PC-9 (cell line): Measurements from ENCODE around the gene METAP1. TPM values are rescaled to one million over a fixed set of nuclear protein-coding genes. Genes with fewer than 3 reads are reported as not detected.

Experiments used
- BruUV-seq: library from RNA; stranded (reverse); fragments of 400-500 nt; replicated peaks from 2 replicates; lab custom pipeline; 2021; lab: Mats Ljungman, UMichigan
- CTCF ChIA-PET: fragments of 300-600 bp; sonication (Branson Sonifier 250); formaldehyde crosslinking; loops from one replicate; lab custom pipeline; 2022; ENCODE audit warnings: antibody characterized with exemption; lab: Charles Lee
- POLR2A ChIA-PET: fragments of 300-600 bp; sonication (Branson Sonifier 250); formaldehyde crosslinking; loops from one replicate; lab custom pipeline; 2022; ENCODE audit warnings: antibody characterized with exemption; ENCODE audit not compliant: unreplicated experiment; lab: Charles Lee
- DNase-seq, 2 experiments: peaks; one replicate each; pipeline versions ENCODE4 v3.0.0 to v3.0.0-alpha.2; 2015 to 2022; ENCODE audit warnings: mixed read lengths in 1 of 2
- H2AFZ ChIP-seq: fragments of 200-600 bp; sonication (generic); 2 replicates; pipeline ENCODE4 v1.8.1; 2017; ENCODE audit warnings: antibody characterized with exemption
- H3F3A ChIP-seq: fragments of 200-600 bp; sonication (generic); 2 replicates; pipeline ENCODE4 v1.8.1; 2017; ENCODE audit warnings: antibody characterized with exemption, mild to moderate bottlenecking, low read depth; ENCODE audit not compliant: insufficient read depth
- H3K27ac ChIP-seq: fragments of 200-600 bp; sonication (generic); 2 replicates; pipeline ENCODE4 v1.6.1; 2016; ENCODE audit warnings: mixed run types
- H3K27me3 ChIP-seq: fragments of 200-600 bp; sonication (generic); 2 replicates; pipeline ENCODE4 v1.6.1; 2016; ENCODE audit warnings: low read depth, mixed run types; ENCODE audit not compliant: insufficient read depth
- H3K36me3 ChIP-seq: fragments of 200-600 bp; sonication (generic); 2 replicates; pipeline ENCODE4 v1.6.1; 2016; ENCODE audit warnings: low read depth, mixed run types
- H3K4me1 ChIP-seq: fragments of 200-600 bp; sonication (generic); replicated peaks from 2 replicates; pipeline ENCODE4 v1.6.1; 2016; ENCODE audit warnings: mixed run types; ENCODE audit not compliant: insufficient read depth
- H3K4me2 ChIP-seq: fragments of 200-600 bp; sonication (generic); 2 replicates; pipeline ENCODE4 v1.6.1; 2017; ENCODE audit warnings: mixed run types
- H3K4me3 ChIP-seq: fragments of 200-600 bp; sonication (generic); 2 replicates; pipeline ENCODE4 v1.6.1; 2016; ENCODE audit warnings: mixed run types
- H3K79me2 ChIP-seq: fragments of 200-600 bp; sonication (generic); 2 replicates; pipeline ENCODE4 v1.6.1; 2017; ENCODE audit warnings: low read depth, mixed run types
- H3K9me2 ChIP-seq: fragments of 200-600 bp; sonication (generic); 2 replicates; pipeline ENCODE4 v1.8.1; 2017; ENCODE audit warnings: mild to moderate bottlenecking; ENCODE audit not compliant: insufficient read depth
- H3K9me3 ChIP-seq: fragments of 200-600 bp; sonication (generic); 2 replicates; pipeline ENCODE4 v1.8.1; 2016; ENCODE audit warnings: low read depth; ENCODE audit not compliant: insufficient read depth
- H4K20me1 ChIP-seq: fragments of 200-600 bp; sonication (generic); 2 replicates; pipeline ENCODE4 v1.8.1; 2017; ENCODE audit not compliant: insufficient read depth
- CTCF ChIP-seq: fragments of 200-600 bp; sonication (generic); conservative IDR thresholded peaks from 2 replicates; pipeline ENCODE4 v1.6.1; 2017; ENCODE audit warnings: mixed run types, antibody characterized with exemption, mild to moderate bottlenecking, moderate library complexity
- EZH2 ChIP-seq: fragments of 200-600 bp; sonication (generic); IDR thresholded peaks from 2 replicates; pipeline ENCODE4 v1.8.0; 2017; ENCODE audit warnings: antibody characterized with exemption, low read depth
- intact Hi-C: fragments of 100-400 bp; cut with micrococcal nuclease; formaldehyde crosslinking; loops from one replicate; pipeline ENCODE4 v1.10.0; 2022; ENCODE audit not compliant: unreplicated experiment
- total RNA-seq: library from RNA; stranded (reverse); gene quantifications from 2 replicates; pipeline ENCODE4 v1.2.3, GENCODE V29; 2021

Gene METAP1
- total RNA-seq, 1 experiment from 2014 or later, result 42.0 TPM

- no peaks in the 10 kb centered on the region for H4K20me1 ChIP-seq
- no peaks in the 10 kb centered on the region; the same call in 1 of the 2 replicates for H3K9me2 ChIP-seq
- CTCF ChIA-PET, result no interaction called here
- no peak overlapping the region for H3K27ac ChIP-seq
- H3K4me1 ChIP-seq, result no peaks in the 10 kb centered on the region
- peaks cover 4% of the 10 kb centered on the region; the same call in 1 of the 2 replicates for H3F3A ChIP-seq
- no peaks in the 10 kb centered on the region for H3K9me3 ChIP-seq
- H3K27me3 ChIP-seq, result no peaks in the 10 kb centered on the region
- no peak overlapping the region for H3K4me3 ChIP-seq
- no peak for DNase-seq
- TF ChIP-seq EZH2 (no peak), CTCF (no peak)
- H3K36me3 ChIP-seq, result no peaks in the 10 kb centered on the region
- intact Hi-C loops, result no loop called here
- H2AFZ ChIP-seq, result 0 out of 2 replicates have a peak overlapping the region, but pooled peaks have one; percentile 36
- BruUV-seq, result no TSS peak
- POLR2A ChIA-PET, result no interaction called here
- no peaks in the 10 kb centered on the region for H3K79me2 ChIP-seq
- no peak overlapping the region for H3K4me2 ChIP-seq
Measured at GRCh38 chr4:98963538-98964433, 31.7 kb upstream of the METAP1 start.

DNA sequence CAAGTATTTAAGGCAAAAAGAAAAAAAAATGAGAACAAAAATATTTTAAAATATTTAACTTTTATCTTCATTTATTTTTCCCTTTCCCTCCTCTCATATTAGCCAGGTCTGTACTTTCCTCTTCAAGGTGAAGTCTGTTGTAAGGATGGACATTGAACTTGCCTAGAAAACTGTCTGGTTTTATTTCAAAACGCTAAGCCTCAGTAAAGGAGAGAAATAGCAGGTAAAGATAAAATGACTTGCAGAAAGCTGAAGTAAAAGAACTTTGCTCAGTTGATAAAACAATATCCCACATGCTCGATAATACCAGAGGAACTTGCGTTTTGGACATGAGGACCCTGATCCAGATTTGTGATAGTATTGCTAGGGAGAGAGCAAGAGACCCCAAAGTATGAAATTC is 28.6 kb upstream of the METAP1 start:
- Histone ChIP-seq H3K79me2 (no peaks in the 10 kb centered on the region), H2AFZ (no peak overlapping the region), H3K27ac (no peak overlapping the region), H3F3A (peaks cover 4% of the 10 kb centered on the region; the same call in 1 of the 2 replicates), H3K9me2 (no peaks in the 10 kb centered on the region; the same call in 1 of the 2 replicates), H3K4me1 (peaks cover 8% of the 10 kb centered on the region; the same call in 1 of the 2 replicates), H3K36me3 (no peaks in the 10 kb centered on the region), H3K4me3 (no peak overlapping the region), H4K20me1 (no peaks in the 10 kb centered on the region), H3K27me3 (no peaks in the 10 kb centered on the region), H3K9me3 (no peaks in the 10 kb centered on the region), H3K4me2 (no peak overlapping the region)
- intact Hi-C loops, result no loop called here
- no TSS peak for BruUV-seq
- TF ChIP-seq EZH2 (no peak), CTCF (no peak)
- DNase-seq, result no peak
- ChIA-PET POLR2A (no interaction called here), CTCF (no interaction called here)

- TF ChIP-seq EZH2 (no peak), CTCF (no peak)
- ChIA-PET CTCF (no interaction called here), POLR2A (no interaction called here)
- no peaks in the 10 kb centered on the region for H3K9me3 ChIP-seq
- no peaks in the 10 kb centered on the region for H3K36me3 ChIP-seq
- no peak overlapping the region for H3K4me3 ChIP-seq
- H3K27me3 ChIP-seq, result no peaks in the 10 kb centered on the region
- H3K79me2 ChIP-seq, result no peaks in the 10 kb centered on the region
- no peak overlapping the region for H3K4me2 ChIP-seq
- H4K20me1 ChIP-seq, result no peaks in the 10 kb centered on the region
- H3K9me2 ChIP-seq, result no peaks in the 10 kb centered on the region; the same call in 1 of the 2 replicates
- H2AFZ ChIP-seq, result no peak overlapping the region
- H3K4me1 ChIP-seq, result peaks cover 8% of the 10 kb centered on the region; the same call in 1 of the 2 replicates
- no peak for DNase-seq
- H3F3A ChIP-seq, result peaks cover 4% of the 10 kb centered on the region; the same call in 1 of the 2 replicates
- no peak overlapping the region for H3K27ac ChIP-seq
- intact Hi-C loops, result no loop called here
- BruUV-seq, result no TSS peak
Measured at GRCh38 chr4:98967786-98968329, 27.7 kb upstream of the METAP1 start.
